RKO (cell line): Measurements from ENCODE around the gene HSBP1.

ENCODE experiments used
- DNase-seq: peaks from one replicate; pipeline ENCODE4 v3.0.0-alpha.2; 2016; ENCODE audit warnings: low spot score

Gene HSBP1

GRCh38 chr16:83839561-83839960 is 31.8 kb downstream of the HSBP1 start:
- no peak for DNase-seq

GRCh38 chr16:83840060-83840617 is 32.4 kb downstream of the HSBP1 start:
- no peak for DNase-seq

GRCh38 chr16:83842291-83842690 is 34.5 kb downstream of the HSBP1 start:
- DNase-seq = no peak

GRCh38 chr16:83842756-83843507 is 35.2 kb downstream of the HSBP1 start:
- DNase-seq = no peak

- DNase-seq = no peak
Observed at GRCh38 chr16:83843657-83844056, 35.9 kb downstream of the HSBP1 start.

- no peak for DNase-seq
Observed at GRCh38 chr16:83845263-83845662, 37.5 kb downstream of the HSBP1 start.

GRCh38 chr16:83847371-83848225 is 39.8 kb downstream of the HSBP1 start:
- DNase-seq = no peak

- DNase-seq = no peak
Observed at GRCh38 chr16:83849421-83849820, 41.6 kb downstream of the HSBP1 start.

- DNase-seq = no peak
Observed at GRCh38 chr16:83850947-83851346, 43.2 kb downstream of the HSBP1 start.

GRCh38 chr16:83851473-83851872 is 43.7 kb downstream of the HSBP1 start:
- no peak for DNase-seq

GRCh38 chr16:83852774-83853173 is 45.0 kb downstream of the HSBP1 start:
- DNase-seq = no peak

GRCh38 chr16:83853834-83854233 is 46.1 kb downstream of the HSBP1 start:
- no peak for DNase-seq

GRCh38 chr16:83854420-83854819 is 46.6 kb downstream of the HSBP1 start:
- no peak for DNase-seq

GRCh38 chr16:83856792-83857191 is 49.0 kb downstream of the HSBP1 start:
- no peak for DNase-seq

- DNase-seq = no peak
Observed at GRCh38 chr16:83859265-83859664, 51.5 kb downstream of the HSBP1 start.

- DNase-seq = no peak
Observed at GRCh38 chr16:83862661-83863060, 54.9 kb downstream of the HSBP1 start.

GRCh38 chr16:83863682-83864081 is 55.9 kb downstream of the HSBP1 start:
- DNase-seq = no peak
